GM12875 (cell line): ENCODE data around the gene MED20.

Experiments used
- H3K4me3 ChIP-seq: one replicate; pipeline ENCODE4 v1.5.1; 2011; ENCODE audit warnings: low read depth, low read length, control low read depth
- CTCF ChIP-seq: IDR thresholded peaks from 2 replicates; pipeline ENCODE4 v1.5.1; 2011; ENCODE audit warnings: low read depth, mild to moderate bottlenecking, control low read depth, inconsistent platforms, low read length, moderate library complexity, borderline replicate concordance; ENCODE audit not compliant: insufficient read depth

MED20 gene

GRCh38 chr6:41900861-41901260, 20.1 kb downstream of the MED20 start:
- TF ChIP-seq CTCF, result no peak
- no peak overlapping the region for H3K4me3 ChIP-seq

- H3K4me3 ChIP-seq, result no peak overlapping the region
- no peak for TF ChIP-seq CTCF
Measured at GRCh38 chr6:41896281-41896680, 24.7 kb downstream of the MED20 start.

GRCh38 chr6:41895300-41896233, 25.4 kb downstream of the MED20 start, which contains the start of gene USP49:
TSS of gene USP49 (minus strand) at chr6:41895375. CDS start at chr6:41806983, 88,392 bp downstream.
- peak within 1 kb of the TSS; percentile 61 for H3K4me3 ChIP-seq
- TF ChIP-seq CTCF, result no peak

GRCh38 chr6:41894366-41895299, 26.3 kb downstream of the MED20 start:
- peak overlapping the region; percentile 61 for H3K4me3 ChIP-seq
- no peak for TF ChIP-seq CTCF

GRCh38 chr6:41892921-41893564, 27.9 kb downstream of the MED20 start:
- TF ChIP-seq CTCF, result no peak
- H3K4me3 ChIP-seq, result no peak overlapping the region

GRCh38 chr6:41887331-41887751, 33.6 kb downstream of the MED20 start:
- no peak overlapping the region for H3K4me3 ChIP-seq
- TF ChIP-seq CTCF, result no peak
